HepG2 (cell line): Measurements from ENCODE around the gene CALR. TPM values are rescaled to one million over a fixed set of nuclear protein-coding genes. Genes with fewer than 3 reads are reported as not detected.

Source experiments
- BRD4 ChIP-seq: sonication (generic); formaldehyde crosslinking; IDR thresholded peaks from 2 replicates; pipeline ENCODE4 v1.4.0; 2020; ENCODE audit warnings: missing genetic modification reagents
- CBX2 ChIP-seq, 2 experiments: fragments of 200-600 bp in 1 of 2; sonication (generic); formaldehyde crosslinking in 1 of 2; IDR thresholded peaks; 2 replicates each; pipeline versions ENCODE4 v1.7.0 to v1.8.1; 2018 to 2022; ENCODE audit warnings: low read depth in 2 of 2, low read length in 1 of 2, mild to moderate bottlenecking in 1 of 2, missing genetic modification reagents in 1 of 2
- ETV6 ChIP-seq: sonication (generic); formaldehyde crosslinking; conservative IDR thresholded peaks from 2 replicates; pipeline ENCODE4 v1.4.0; 2020; ENCODE audit warnings: missing genetic modification reagents
- HDAC1 ChIP-seq: sonication (generic); formaldehyde crosslinking; IDR thresholded peaks from 2 replicates; pipeline ENCODE4 v1.5.1; 2020; ENCODE audit warnings: mild to moderate bottlenecking, missing genetic modification reagents
- HMGXB3 ChIP-seq: sonication (generic); formaldehyde crosslinking; IDR thresholded peaks from 2 replicates; pipeline ENCODE4 v1.4.0; 2020; ENCODE audit warnings: missing genetic modification reagents, borderline replicate concordance
- NR2F2 ChIP-seq: IDR thresholded peaks from 2 replicates; pipeline ENCODE4 v1.6.1; 2012; ENCODE audit warnings: low read depth, inconsistent platforms, borderline replicate concordance
- POLR2AphosphoS5 ChIP-seq: IDR thresholded peaks from 2 replicates; pipeline ENCODE4 v1.6.1; 2012; ENCODE audit warnings: low read depth, low read length
- PRDM15 ChIP-seq: sonication (generic); formaldehyde crosslinking; IDR thresholded peaks from 2 replicates; pipeline ENCODE4 v1.4.0; 2020; ENCODE audit warnings: missing genetic modification reagents
- RXRA ChIP-seq: sonication (generic); formaldehyde crosslinking; IDR thresholded peaks from 2 replicates; pipeline ENCODE4 v1.5.1; 2020; ENCODE audit warnings: missing genetic modification reagents
- SMARCC2 ChIP-seq: fragments of 450-650 bp; IDR thresholded peaks from 2 replicates; pipeline ENCODE4 v1.6.1; 2017; ENCODE audit warnings: antibody characterized with exemption, mild to moderate bottlenecking
- THAP11 ChIP-seq: IDR thresholded peaks from 2 replicates; pipeline ENCODE4 v1.6.1; 2016; ENCODE audit warnings: missing biosample characterization, missing genetic modification reagents
- ZBTB26 ChIP-seq: IDR thresholded peaks from 2 replicates; pipeline ENCODE4 v1.6.1; 2016; ENCODE audit warnings: missing compliant biosample characterization, missing genetic modification reagents, borderline replicate concordance
- ZFAT ChIP-seq: sonication (generic); formaldehyde crosslinking; conservative IDR thresholded peaks from 2 replicates; pipeline ENCODE4 v1.8.1; 2023; ENCODE audit warnings: missing genetic modification reagents, inconsistent platforms
- ZNF333 ChIP-seq: sonication (generic); formaldehyde crosslinking; IDR thresholded peaks from 2 replicates; pipeline ENCODE4 v1.4.0; 2020; ENCODE audit warnings: mild to moderate bottlenecking, missing genetic modification reagents, borderline replicate concordance
- ZNF557 ChIP-seq: sonication (generic); formaldehyde crosslinking; IDR thresholded peaks from 2 replicates; pipeline ENCODE4 v1.4.0; 2020; ENCODE audit warnings: missing genetic modification reagents
- ZSCAN22 ChIP-seq: sonication (generic); formaldehyde crosslinking; IDR thresholded peaks from 2 replicates; pipeline ENCODE4 v1.4.0; 2020; ENCODE audit warnings: mild to moderate bottlenecking, missing genetic modification reagents
- polyA plus RNA-seq, 8 experiments: library from polyadenylated mRNA; depleted of rRNA in 3 of 8; stranded (reverse) in 7 of 8; unstranded in 1 of 8; fragments of >200 nt; fragmentation: Illumina TruSeq in 4 of 8; extraction: Trizol in 4 of 8; gene quantifications; 2 replicates each; pipeline versions ENCODE4 v1.2.1 to v1.2.3, GENCODE V29; 2011 to 2016; ENCODE audit warnings: low read depth in 4 of 8, missing spikeins in 1 of 8, mixed read lengths in 1 of 8; ENCODE audit not compliant: insufficient read depth in 1 of 8
- total RNA-seq, 5 experiments: library from RNA; depleted of rRNA; stranded (reverse); fragments of >200 nt; fragmentation: Illumina TruSeq; extraction: Trizol; gene quantifications; 2 replicates each; pipeline ENCODE4 v1.2.3, GENCODE V29; 2016; ENCODE audit warnings: low read depth in 1 of 5
- TF ChIP-seq, protein P1 (sequence below): sonication (generic); formaldehyde crosslinking; IDR thresholded peaks from 2 replicates; pipeline ENCODE4 v1.5.0; 2020; ENCODE audit warnings: missing genetic modification reagents
- TF ChIP-seq, protein P2 (sequence below): sonication (generic); formaldehyde crosslinking; IDR thresholded peaks from 2 replicates; pipeline ENCODE4 v1.8.1; 2023; ENCODE audit warnings: mild to moderate bottlenecking, moderate library complexity, missing genetic modification reagents

Gene CALR
- total and polyA plus RNA-seq, 2 of the 13 experiments (the other 11 are each of a cell fraction or from before 2014, with no cell fraction given): 898 to 934 TPM

DNA sequence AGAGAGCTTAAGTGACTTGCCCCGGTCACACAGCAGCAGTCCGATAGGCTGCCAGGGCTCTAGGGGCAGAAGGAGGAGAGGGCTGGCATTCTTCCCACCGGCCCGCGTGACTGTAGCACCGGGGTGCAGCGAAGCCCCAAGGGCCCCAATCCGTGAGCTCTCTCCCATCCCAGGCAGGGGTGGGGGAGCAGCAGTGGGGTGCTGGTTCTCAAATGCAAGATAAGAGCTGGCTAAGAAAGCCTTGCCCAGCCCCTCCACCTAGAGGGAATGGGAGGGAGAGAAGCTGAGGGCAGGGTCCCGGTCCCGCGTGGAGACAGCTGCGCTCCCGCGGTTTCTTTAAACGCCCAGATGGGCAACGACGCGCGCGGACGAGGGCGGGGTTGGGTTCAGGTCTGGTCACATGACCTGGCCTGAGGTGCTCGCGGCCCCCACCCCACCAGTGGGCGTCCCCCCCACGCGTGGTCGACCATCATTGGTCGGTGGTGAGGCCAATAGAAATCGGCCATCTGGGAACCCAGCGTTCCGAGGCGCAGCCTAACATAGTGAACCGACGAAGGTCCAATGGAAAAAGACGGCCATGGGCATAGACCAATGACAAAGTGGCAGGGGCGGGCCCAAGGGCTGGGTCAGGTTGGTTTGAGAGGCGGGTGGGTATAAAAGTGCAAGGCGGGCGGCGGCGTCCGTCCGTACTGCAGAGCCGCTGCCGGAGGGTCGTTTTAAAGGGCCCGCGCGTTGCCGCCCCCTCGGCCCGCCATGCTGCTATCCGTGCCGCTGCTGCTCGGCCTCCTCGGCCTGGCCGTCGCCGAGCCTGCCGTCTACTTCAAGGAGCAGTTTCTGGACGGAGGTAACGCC lies at the start of gene CALR (continued):
- TF ChIP-seq POLR2AphosphoS5 (peak; percentile 90), ZNF333 (CRISPR knock-in tag) (no peak), ZSCAN22 (CRISPR knock-in tag) (no peak), NR2F2 (no peak), RXRA (CRISPR knock-in tag) (0 out of 2 replicates have a peak, but pooled peaks have one; percentile 51), ZBTB26 (CRISPR knock-in tag) (peak; percentile 43; the same call in 1 of the 2 replicates), ZNF557 (CRISPR knock-in tag) (no peak), CBX2 (IDR thresholded peaks at IDR 0.05; ENCODE audit: low read depth, low read length) (no peak), CBX2 (CRISPR knock-in tag; IDR thresholded peaks at IDR 0.05; ENCODE audit: low read depth) (no peak), SMARCC2 (no peak), HDAC1 (CRISPR knock-in tag) (peak; percentile 71), BRD4 (no peak; the same call in 1 of the 2 replicates), THAP11 (peak; percentile 83), PRDM15 (no peak), ETV6 (CRISPR knock-in tag) (peak; percentile 77), HMGXB3 (CRISPR knock-in tag) (peak; percentile 97), ZFAT (no peak)
- TF ChIP-seq, protein P1, sequence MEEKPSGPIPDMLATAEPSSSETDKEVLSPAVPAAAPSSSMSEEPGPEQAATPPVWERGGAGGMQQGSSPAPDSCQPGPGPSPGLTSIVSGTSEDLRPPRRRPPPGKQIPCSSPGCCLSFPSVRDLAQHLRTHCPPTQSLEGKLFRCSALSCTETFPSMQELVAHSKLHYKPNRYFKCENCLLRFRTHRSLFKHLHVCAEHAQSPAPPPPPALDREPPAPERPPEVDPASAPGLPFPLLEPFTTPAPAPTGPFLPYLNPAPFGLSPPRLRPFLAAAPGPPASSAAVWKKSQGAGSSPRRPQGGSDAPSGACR (CRISPR knock-in tag): peak; percentile 87; the same call in 1 of the 2 replicates
- TF ChIP-seq, protein P2, sequence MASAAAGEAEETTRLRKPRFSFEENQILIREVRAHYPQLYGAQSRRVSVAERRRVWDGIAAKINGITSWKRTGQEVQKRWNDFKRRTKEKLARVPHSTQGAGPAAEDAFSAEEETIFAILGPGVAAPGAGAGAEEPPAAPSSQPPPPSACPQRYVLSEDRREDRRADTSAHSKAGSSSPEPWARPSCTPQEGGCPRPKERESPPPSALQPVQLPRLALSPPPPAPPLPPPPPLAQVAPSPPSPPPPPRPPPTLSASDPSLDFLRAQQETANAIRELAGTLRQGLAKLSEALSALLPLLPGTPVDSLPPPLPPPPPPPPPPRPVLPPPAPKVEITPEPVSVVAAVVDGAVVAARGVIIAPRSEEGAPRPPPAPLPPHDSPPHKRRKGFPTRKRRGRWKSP: no peak; the same call in none of the 2 replicates
